Anterior cingulate cortex (tissue), 58 donors: Measurements from ENCODE around the gene GUCA2B.

Experiments
- DNase-seq, 58 donors: peaks; one replicate each; lab custom pipeline; 2025; lab: John Stamatoyannopoulos, UW

GUCA2B gene

GRCh38 chr1:42165511-42166210, 12.5 kb downstream of the GUCA2B start:
- DNase-seq: no peak

- no peak for DNase-seq
These were observed 14.6 kb downstream of the GUCA2B start for GRCh38 chr1:42167611-42168390.

DNA sequence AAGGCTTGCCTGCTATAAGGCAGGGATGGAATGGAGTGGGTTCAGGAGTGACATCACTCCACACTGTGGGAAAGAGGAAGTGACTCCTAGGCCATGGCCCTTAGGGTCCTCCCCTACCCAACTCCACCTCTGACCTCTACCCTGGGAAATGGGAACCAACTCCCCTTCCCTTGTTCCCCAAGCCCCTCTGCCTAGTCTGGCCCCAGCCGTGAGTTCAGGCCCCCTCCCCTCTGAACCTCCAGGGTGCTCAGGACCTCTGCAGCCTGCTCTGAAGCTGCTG, 15.1 kb downstream of the GUCA2B start:
- DNase-seq: no peak

DNA sequence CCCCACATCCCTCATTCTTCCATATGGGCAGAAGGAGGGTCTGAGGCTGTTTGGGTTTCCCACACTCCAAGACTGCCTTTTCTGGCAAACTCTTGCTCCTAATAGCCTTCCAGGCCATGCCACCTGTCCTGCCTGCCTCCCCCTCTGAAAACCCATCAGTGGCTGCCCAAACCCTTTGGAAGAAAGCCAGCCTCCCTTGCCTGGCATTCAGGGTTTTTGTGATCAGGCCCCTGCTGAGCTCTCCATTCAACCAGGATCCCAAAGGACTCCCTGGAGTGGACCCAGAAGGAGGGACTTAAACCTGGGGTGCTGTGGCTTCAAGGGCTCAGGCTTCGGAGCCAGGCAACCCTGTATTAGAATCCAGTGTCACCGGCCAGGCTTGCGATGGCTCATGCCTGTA, 15.6 kb downstream of the GUCA2B start:
- DNase-seq: no peak

DNA sequence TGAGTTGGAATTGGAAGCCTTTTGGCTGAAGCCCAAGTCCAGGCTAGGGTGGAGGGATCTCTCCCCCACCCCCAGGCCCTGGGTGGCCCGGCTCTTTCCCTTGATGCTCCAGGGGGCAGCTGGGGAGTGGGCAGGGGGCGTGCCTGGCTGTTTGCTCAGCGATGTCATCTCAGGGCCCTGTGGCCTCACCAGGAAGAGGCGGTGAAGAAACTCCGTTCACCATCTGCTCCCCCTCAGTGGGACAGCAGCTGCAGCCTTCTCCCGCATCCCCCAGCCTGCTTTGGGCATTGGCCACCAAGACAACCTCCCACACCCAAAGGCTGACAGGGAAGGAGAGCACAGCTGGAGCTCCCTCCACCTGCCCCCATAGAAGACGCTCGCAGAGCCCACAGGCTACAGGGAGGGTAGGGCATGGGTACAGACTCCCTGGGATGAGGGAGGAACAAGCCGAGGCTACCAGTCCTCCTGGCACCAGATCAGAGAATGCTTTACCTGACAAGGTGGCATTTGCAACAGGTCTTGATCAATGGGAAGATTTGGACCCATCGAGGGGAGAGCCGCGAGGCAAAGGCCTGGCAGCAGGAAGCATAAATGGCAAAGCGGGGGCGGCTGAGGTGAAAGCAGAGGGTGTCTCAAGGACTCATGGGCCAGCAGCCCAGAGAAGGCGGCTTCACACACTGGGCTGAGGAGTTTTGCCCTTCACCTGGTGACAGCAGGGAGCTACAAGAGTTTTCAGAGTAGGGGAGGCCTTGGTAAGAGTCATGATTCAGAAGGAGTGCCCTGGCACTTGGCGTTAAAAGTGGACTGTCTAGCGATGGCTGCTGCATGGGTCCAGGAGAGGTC, 17.8 kb downstream of the GUCA2B start:
- no peak for DNase-seq

DNA sequence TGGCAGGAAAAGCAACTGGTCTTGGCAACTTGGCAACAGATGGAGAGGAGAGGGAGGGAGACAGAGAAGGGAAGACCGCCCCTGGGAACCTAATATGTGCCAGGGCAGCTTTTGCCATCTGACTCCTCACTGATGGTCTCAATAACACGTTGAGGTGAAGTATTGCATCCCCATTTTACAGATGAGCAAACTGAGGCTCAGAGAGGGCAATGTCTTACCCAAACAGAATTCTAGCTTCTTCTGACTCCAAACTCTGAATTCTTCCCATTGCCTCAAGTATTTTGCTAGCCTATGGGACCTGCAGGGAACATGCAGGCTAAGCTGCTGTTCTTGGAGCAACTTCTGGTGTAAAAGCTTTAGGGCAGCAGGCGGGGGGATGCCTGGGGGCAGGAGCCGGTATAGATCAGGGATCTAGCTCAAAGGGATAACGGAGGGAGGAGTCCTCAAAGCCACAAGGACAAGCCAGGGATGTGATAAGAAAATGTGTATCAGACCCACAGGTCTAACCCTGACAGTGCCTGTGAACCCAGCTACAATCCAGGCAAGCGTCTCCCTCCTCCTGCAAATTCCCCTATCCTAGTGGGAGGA, 18.6 kb downstream of the GUCA2B start:
- no peak for DNase-seq

GRCh38 chr1:42172381-42173133, 19.3 kb downstream of the GUCA2B start:
- DNase-seq: peak in 6 of 58 donors; percentile 11 to 39 (median 18)

GRCh38 chr1:42173155-42173933, 20.1 kb downstream of the GUCA2B start:
- DNase-seq: peak in 50 of 58 donors; percentile 7 to 80 (median 40)

GRCh38 chr1:42173961-42174735, 20.9 kb downstream of the GUCA2B start:
- peak in 11 of 58 donors; percentile 11 to 41 (median 24) for DNase-seq

- no peak for DNase-seq
These were observed 22.3 kb downstream of the GUCA2B start for GRCh38 chr1:42175314-42176054.

GRCh38 chr1:42176902-42177519, 23.8 kb downstream of the GUCA2B start:
- peak in 12 of 58 donors; percentile 8 to 34 (median 10) for DNase-seq

- DNase-seq: peak in 51 of 58 donors; percentile 10 to 87 (median 53)
These were observed 24.4 kb downstream of the GUCA2B start for GRCh38 chr1:42177541-42177981.

- DNase-seq: no peak
These were observed 25.0 kb downstream of the GUCA2B start for GRCh38 chr1:42178249-42178648.

GRCh38 chr1:42179275-42179674, 26.1 kb downstream of the GUCA2B start:
- DNase-seq: no peak

DNA sequence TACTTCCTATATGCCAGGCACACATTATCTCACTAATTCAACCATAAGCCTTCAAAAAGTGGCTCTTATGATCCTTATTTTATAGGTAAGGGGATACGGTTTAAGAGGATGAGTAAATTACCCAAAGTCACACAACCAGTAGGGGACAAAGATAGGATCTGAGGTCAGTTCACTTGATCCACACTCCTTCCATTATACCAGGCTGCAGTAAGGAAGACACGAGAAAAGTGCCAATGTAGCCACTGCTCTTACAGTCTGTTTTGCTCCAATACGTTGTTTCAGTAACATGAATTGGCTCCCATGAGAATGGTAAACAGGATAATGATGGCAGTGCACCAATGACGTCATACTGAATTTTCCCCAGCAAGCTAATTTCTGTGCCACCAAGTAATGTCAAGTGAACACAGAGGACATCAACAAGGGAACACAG, 26.7 kb downstream of the GUCA2B start:
- no peak for DNase-seq

DNA sequence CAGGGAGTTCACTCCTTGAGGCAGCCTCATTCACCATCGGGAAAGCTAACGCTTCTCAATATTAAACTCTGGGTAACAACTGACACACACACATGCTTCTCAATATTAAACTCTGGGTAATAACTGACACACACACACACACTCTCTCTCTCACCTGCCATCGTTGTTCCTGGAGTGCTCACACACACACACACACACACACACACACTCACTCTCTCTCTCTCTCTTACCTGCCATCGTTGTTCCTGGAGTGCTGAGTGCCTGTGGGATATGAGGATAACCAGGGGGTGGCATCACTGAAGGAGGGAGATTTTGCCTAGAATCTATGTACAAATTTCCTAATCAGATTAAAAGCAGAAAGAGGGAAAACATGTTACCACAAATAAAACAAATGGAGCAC, 28.5 kb downstream of the GUCA2B start:
- no peak for DNase-seq
